Vagina (tissue), 2 donors: Measurements from ENCODE around the gene CNN3.

Experiments used
- CTCF ChIP-seq, 3 experiments: fragments of 450-650 bp in 2 of 3; fragments of 200-600 bp in 1 of 3; sonication (generic) in 1 of 3; IDR thresholded peaks; one replicate each; pipeline ENCODE4 v1.5.1; 2017 to 2019; ENCODE audit warnings: antibody characterized with exemption in 3 of 3, mild to moderate bottlenecking in 2 of 3, moderate library complexity in 2 of 3
- POLR2AphosphoS5 ChIP-seq, 2 donors: sonication (generic); formaldehyde crosslinking; IDR thresholded peaks; one replicate each; pipeline ENCODE4 v1.9.0; 2017; ENCODE audit warnings: antibody characterized with exemption in 2 of 2, mild to moderate bottlenecking in 2 of 2, low read depth in 1 of 2; ENCODE audit not compliant: insufficient read depth in 1 of 2

DNA sequence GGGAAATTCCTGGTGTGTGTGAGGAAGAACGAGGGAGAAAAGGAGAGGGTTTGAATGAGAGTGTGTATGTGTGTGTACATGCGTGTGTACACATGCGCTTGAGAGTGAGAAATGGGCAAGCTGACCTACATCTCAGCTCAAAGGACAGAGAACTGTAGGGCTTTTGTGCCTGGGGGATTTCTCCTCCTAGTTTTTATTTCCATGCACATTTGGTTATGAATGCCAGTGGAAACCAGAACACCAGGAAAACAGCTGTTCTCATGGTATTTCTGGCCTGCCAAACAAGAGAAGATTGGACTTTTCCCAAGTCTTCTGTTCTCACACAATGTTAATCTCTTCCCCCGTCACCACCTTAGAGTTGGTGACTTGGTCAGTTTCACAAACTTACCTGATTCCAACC, 61.5 kb downstream of the CNN3 start:
- no peak for TF ChIP-seq CTCF (IDR thresholded peaks at IDR 0.05)
- TF ChIP-seq POLR2AphosphoS5 (IDR thresholded peaks at IDR 0.05; ENCODE audit: insufficient read depth in 1 of 2, low read depth in 1 of 2) = no peak
